KOPT-K1 (cell line): ENCODE results near the gene LYPD6B.

Experiments used
- H3K27ac ChIP-seq: fragments of 200-600 bp; sonication (generic); 2 replicates; pipeline ENCODE4 v1.5.1; 2016; ENCODE audit warnings: antibody characterized with exemption, mild to moderate bottlenecking, low read depth, low read length; ENCODE audit not compliant: poor library complexity, severe bottlenecking
- H3K36me3 ChIP-seq: fragments of 200-600 bp; sonication (generic); 2 replicates; pipeline ENCODE4 v1.5.1; 2017; ENCODE audit warnings: antibody characterized with exemption, mild to moderate bottlenecking, low read length, moderate library complexity; ENCODE audit not compliant: insufficient read depth
- H3K9me3 ChIP-seq: fragments of 200-600 bp; sonication (generic); 2 replicates; pipeline ENCODE4 v1.5.1; 2017; ENCODE audit warnings: antibody characterized with exemption, low read length, mild to moderate bottlenecking; ENCODE audit not compliant: insufficient read depth, poor library complexity, severe bottlenecking

Gene LYPD6B

DNA sequence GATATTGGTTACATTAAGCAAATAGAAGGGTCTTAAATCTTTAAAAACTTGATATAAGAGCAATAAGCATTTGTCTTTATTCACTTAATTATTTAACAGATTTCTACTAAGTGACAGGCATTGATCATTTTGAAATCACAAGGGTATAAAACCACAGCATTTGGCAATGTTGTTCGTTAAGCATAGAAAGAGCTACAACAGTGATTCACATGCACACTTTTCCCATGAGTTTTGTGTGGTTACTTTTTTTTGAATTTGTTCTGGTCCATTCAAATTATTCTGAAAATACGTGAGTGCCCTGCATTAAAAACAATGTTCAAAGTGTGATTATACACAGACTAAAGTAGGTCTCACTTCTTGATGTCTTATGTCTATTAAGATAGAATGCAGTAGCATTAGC is 52.2 kb downstream of the LYPD6B start:
- Histone ChIP-seq H3K9me3 (no peaks in the 10 kb centered on the region), H3K36me3 (no peaks in the 10 kb centered on the region), H3K27ac (no peak overlapping the region)

DNA sequence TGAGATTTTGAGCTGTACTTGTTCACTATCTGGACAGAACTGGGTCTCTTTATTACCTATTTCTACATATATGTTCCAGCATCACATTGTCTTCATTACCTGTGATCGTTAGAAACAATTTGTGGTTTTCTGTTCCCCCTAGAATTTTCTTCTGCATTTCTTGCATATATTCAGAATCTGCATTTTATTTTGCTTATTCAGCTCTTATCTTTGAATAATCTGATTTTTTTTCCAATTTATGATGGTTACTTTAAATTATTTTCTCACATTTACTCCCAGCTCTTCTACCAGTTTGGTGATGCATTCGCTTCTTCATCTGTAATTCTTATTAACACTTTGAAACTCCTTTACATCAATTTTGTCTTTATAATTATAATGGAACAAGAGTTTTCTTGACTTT is 55.1 kb downstream of the LYPD6B start:
- Histone ChIP-seq H3K27ac (no peak overlapping the region), H3K36me3 (no peaks in the 10 kb centered on the region), H3K9me3 (no peaks in the 10 kb centered on the region)

DNA sequence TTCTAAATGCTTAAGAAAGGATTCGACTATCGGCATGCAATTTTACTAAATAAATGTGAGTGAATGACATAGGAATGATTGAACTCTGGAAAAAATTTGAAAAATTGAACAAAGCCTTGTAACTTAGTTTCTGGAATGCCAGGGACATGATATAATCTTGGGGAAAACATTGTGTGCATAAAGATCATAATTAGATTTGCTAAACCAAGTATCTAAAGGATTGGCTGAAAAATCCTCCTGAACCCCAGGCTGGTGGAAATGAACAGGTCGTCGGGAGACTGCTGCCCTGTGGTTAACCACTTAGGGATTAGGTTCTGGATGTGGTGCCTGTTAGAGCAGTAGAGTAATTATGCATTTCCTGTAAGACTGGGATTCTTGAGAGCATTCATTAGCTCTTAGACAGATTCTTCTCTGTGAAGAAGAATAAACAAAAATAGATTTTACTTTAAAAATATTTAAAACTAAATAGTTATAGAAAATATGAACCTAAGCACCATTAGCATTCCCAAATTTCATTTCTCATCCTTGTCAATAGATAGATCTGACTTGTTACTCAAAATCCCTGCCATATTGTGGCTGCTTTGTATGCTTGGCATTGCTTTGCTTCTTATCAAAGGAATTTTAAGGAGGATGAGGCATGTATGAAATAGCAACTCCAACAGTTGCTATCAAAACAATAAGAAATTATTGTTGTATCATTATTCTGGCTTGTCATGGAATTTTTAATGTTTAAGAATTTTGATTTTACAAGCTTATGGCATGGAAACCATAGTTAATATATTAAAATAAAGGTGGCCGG is 55.9 kb downstream of the LYPD6B start:
- no peak overlapping the region for H3K27ac ChIP-seq
- no peaks in the 10 kb centered on the region for H3K9me3 ChIP-seq
- H3K36me3 ChIP-seq, result no peaks in the 10 kb centered on the region

DNA sequence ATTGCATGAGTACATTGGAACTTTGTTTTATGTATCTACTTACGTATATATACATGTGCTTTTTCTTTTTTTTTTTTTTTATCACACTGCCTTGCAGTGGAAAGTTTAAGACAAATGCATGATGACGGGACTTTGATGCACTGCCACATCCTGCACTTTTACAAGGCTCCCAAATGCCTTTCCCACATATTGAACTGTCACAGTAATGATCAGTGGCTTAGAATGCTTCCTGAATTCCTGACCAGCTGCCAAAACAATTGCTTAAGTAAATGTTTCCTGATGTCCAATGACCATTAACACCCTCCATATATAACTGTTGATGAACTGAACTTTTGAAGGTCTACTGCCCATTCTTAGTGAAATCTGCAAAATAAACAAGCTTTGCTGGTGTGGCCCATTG is 60.2 kb downstream of the LYPD6B start:
- Histone ChIP-seq H3K27ac (no peak overlapping the region), H3K9me3 (no peaks in the 10 kb centered on the region), H3K36me3 (no peaks in the 10 kb centered on the region)

DNA sequence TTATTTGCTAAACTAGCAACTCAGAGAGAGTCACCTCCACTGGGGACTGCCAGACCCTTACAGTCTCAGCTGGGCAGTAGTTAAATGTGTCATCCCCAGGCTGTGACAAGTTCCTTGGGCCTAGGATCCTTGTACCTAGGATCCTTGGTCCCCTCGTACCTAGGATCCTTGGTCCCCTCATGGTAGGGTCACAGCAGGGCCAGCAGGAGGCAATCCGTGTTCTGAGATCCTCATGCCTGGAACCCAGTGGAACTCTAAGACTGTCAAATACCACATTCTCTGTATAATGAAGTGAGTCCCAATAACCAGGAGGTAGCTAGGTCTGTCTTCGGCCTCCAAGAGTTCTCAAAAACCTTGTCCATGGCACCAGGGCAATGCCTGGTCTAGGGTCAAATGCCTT is 60.8 kb downstream of the LYPD6B start:
- Histone ChIP-seq H3K36me3 (no peaks in the 10 kb centered on the region), H3K27ac (no peak overlapping the region), H3K9me3 (no peaks in the 10 kb centered on the region)

DNA sequence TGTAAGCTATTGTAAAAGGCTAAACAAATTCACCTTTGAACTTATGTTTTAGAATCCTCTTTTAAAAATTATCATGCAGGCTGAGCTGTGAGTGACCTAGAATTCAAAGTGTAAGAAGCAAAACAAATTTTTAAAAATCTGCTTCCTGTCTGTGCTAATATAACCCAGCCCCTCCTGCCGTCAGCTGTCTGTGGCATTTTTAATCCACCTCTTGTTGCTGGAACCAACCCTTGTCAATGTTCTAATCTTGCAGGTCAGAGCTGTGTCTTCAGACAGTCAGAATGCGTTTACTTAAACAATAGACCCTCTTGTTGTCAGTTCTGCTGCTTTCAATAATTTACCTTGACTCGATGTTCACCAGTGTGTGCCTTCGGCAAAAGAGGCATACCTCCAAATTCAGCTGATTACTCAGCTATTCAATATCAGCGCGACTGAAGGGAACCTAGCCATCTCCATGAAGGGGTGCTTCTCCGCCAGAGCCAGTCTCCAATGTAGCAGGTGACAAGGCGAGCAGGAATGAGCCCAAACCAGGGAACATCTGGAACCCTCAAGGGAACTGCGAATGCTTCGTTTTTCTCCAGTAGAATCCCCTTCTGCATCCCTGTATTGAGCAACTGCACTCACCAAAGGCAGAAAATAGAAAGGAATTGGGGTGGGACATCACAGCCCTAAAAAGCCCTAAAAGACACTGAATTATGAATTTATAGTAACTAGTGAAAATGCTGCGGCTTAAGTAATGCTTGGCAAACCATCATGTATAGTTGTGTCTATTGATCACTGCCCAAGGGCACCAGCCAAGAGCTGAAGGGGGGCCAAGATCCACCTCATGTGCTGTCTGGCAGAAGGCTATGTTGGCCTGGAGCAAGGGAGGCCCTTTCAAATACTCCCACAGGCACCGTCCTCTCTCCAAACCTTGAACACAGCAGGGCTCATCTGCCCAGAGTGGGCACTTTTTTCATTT is 62.5 kb downstream of the LYPD6B start:
- H3K27ac ChIP-seq, result no peak overlapping the region
- H3K9me3 ChIP-seq, result peaks cover 5% of the 10 kb centered on the region
- no peaks in the 10 kb centered on the region for H3K36me3 ChIP-seq

DNA sequence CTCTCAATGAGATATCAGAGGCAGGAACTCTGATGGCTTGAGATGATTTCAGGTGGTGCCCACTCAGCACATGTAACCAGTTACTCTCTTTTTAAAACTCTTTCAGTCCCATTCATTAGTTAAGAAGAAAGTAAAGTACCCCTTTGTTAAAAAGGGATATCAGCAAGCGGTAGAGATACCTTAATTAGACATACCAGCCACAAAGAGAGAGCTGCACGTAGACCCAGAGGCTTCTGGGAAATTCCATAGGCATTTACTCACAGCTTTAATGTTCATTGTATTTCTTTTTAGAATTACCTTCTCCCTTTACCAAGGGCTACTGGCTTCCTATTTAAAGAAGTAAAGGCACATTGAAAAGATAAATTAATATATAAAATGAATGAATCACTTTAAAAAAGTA is 63.3 kb downstream of the LYPD6B start:
- Histone ChIP-seq H3K36me3 (no peaks in the 10 kb centered on the region), H3K27ac (no peak overlapping the region)

DNA sequence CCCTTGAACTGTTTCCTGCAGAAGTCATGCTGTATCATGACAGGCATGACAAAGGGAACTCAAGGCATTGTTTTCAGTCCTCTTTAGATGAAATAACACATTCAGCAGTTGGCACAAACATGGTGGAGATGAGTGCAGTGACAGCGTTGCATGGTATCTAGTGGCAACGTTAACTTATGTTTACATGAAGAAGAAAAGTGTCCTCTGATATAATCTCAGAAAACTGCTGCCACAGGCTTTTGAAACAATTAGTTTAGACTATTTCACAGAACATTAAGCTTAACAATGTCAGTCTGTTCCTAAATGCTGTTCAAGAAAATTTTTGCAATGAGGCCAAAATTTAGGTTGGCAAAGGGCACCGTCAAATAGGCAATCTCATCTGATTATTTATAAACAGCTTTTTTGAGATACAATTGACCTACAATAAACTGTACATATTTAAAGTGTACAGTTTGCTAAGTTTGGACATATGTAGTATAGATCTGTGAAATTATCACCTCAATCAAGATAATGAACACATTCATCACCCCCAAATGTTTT is 64.7 kb downstream of the LYPD6B start:
- H3K36me3 ChIP-seq, result no peaks in the 10 kb centered on the region
- no peak overlapping the region for H3K27ac ChIP-seq

More for the DNA sequence above, 63.3 kb downstream of the LYPD6B start:
- peaks cover 5% of the 10 kb centered on the region for H3K9me3 ChIP-seq

DNA sequence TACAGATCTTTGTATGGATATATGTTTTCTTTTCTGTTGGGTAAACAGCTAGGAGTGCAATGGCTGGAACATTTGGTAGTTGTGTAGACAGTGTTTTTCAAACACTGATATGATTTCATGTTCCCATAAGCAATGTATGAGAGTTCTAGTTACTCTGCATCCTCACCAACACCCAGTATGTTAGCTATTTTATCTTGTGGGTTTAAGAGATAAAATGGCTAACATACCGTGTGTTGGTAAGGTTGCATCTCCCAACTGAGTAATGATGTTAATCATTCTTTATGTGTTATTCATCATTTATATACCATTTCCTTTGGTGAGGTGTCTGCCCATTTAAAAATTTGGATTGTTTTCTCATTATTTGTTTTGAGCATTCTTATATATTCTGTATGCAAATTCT is 65.7 kb downstream of the LYPD6B start:
- Histone ChIP-seq H3K36me3 (no peaks in the 10 kb centered on the region), H3K27ac (no peak overlapping the region), H3K9me3 (peaks cover 5% of the 10 kb centered on the region)

More for the DNA sequence above, 64.7 kb downstream of the LYPD6B start:
- H3K9me3 ChIP-seq, result peaks cover 5% of the 10 kb centered on the region

DNA sequence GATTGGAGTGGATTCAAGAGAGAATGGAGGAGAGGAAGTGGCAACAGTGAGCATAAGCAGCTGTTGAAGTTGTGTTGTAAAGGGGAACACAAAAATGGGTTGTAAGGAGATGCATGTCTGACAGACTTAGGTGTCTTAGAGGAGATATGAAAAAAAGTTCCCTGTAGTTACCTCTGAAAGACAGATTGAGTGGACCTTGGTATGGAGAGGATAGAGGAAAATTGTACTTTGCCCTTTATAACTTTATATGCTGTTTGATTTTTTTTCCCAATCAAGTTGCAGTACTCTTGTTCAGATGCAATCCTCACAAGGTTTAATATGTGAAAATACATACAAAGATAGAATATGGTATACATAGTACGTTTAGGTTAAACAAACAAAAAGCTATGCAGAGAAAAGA is 73.6 kb downstream of the LYPD6B start:
- Histone ChIP-seq H3K9me3 (no peaks in the 10 kb centered on the region), H3K27ac (no peak overlapping the region), H3K36me3 (no peaks in the 10 kb centered on the region)

DNA sequence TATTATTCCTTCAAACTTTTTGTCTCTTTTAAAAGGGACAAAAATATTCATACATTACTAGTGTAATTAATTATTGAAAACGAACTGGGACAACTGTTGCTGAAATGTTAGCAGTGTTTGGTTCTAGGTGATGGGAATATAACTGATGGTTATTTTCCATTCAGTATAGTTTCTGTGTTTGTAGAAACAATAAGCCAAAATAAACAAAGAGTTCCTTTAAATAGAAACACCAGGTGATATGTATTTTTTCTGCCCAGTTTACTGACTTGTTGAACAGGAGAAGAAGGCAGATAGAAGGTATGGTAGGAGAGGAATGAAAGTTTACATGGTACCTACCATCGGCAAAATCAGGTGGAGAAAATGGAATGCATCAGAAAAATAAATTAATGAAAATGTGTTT is 74.2 kb downstream of the LYPD6B start:
- Histone ChIP-seq H3K9me3 (no peaks in the 10 kb centered on the region), H3K36me3 (no peaks in the 10 kb centered on the region), H3K27ac (no peak overlapping the region)

DNA sequence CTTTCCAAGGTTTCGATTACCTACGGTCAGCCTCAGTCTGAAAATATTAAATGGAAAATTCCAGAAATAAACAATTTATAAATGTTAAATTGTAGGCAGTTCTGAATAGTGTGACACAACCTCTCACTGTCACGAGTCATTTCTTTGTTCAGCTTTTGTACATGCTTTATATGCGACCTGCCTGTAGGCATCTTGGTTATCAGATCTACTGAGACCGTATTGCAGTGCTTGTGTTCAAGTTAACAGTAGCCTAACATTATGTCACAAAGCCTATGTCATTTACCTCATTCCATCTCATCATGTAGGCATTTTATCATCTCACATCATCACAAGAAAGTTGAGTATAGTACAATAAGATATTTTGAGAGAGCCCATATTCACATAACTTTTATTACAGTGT is 77.3 kb downstream of the LYPD6B start:
- H3K9me3 ChIP-seq, result no peaks in the 10 kb centered on the region
- H3K27ac ChIP-seq, result no peak overlapping the region
- H3K36me3 ChIP-seq, result no peaks in the 10 kb centered on the region

DNA sequence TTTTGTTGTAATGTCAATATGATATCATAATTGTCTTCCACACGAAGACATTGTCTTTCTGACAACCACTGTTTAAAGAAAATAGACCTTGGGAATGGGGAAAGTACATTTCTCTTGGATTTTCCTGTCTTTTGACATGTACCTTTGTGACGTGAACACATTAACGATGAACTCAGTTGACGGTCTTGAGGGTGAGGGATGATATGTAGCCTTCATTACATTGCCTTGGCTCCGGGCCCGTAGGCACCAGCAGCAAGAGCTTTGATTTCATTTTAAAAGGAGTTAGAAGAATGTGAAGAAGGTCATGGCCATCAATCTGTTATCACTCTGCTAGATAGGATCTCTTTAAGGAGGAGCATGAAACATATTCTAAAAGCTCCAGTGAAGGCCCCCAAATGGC is 80.9 kb downstream of the LYPD6B start:
- no peak overlapping the region for H3K27ac ChIP-seq
- H3K36me3 ChIP-seq, result no peaks in the 10 kb centered on the region
- no peaks in the 10 kb centered on the region for H3K9me3 ChIP-seq

DNA sequence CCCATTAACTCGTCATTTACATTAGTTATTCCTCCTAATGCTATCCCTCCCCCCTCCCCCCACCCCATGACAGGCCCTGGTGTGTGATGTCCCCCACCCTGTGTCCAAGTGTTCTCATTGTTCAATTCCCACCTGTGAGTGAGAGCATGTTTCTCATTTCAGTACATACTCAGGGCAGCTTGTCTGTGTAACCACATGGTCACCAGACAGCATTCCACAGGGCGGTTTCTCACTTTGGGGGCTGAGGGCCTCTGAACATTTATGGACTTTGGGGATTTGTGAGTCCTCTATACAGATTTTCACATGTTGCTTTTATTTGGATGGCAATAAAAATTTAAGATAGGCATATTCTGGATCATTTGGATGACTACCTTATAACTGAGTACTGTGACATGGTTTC is 84.0 kb downstream of the LYPD6B start:
- no peak overlapping the region for H3K27ac ChIP-seq
- no peaks in the 10 kb centered on the region for H3K36me3 ChIP-seq
- no peaks in the 10 kb centered on the region for H3K9me3 ChIP-seq

DNA sequence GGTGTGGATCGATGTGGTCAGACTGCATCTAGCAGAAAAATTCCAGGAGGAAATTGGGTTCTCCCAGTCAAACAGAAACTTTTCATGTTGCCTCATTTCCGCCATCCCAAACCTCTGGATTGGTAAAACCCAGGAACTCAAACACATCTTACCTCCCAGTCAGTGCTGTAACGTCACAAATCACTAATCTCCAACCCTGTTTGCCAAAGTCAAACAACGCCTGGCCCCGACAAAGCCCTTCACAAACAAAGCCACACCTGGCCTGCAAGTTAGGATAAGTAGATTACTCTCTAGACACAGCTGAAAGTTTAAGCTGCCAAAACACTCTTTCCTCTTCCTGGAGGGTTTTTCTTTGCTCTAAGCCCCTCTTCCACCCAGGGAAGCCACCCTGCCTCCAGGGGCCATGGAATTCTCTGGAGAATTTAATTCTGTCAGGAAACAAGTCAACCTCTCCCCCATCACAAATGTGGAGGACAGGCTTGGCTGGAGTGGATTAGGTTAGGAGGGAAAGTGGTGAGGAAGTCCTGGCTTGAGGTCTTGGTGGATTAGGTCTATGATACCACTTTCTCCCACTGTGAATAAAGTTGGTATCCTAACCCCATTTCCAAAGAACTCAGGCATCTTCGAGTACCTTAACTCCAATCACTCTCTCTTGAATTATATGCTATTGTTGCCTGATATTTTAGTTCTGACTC is 86.7 kb downstream of the LYPD6B start:
- no peaks in the 10 kb centered on the region for H3K36me3 ChIP-seq
- H3K27ac ChIP-seq, result no peak overlapping the region
- H3K9me3 ChIP-seq, result no peaks in the 10 kb centered on the region
